GM21619 (cell line): Measurements from ENCODE around the gene SOX18.

ENCODE experiments used
- ATAC-seq: cut with Tn5 transposase; IDR thresholded peaks from one replicate; pipeline ENCODE4 v1.9.1; 2021; ENCODE audit not compliant: unreplicated experiment

SOX18 gene

DNA sequence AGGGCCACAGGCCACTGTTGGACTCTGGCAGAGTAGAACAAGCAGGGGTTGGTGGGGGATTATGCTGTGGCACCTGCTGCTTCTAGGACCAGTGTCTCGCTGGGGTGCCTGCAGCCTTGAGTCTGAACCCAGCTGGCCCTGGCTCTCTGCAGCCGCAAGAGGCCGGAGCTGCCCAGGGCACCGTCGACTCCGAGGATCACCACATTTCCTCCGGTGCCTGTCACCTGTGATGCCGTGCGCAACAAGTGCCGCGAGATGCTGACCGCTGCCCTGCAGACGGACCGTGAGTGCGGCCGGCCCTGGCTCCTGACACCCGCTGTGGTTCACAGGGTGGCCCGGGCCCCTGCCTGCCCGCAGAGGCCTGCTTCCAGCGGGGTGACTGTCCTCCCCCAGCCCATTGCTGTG is 19.8 kb upstream of the SOX18 start:
- ATAC-seq: no peak

- ATAC-seq: no peak
Observed at GRCh38 chr20:64068386-64069208, 19.2 kb upstream of the SOX18 start.

- ATAC-seq: no peak
Observed at GRCh38 chr20:64067733-64068307, 18.4 kb upstream of the SOX18 start.

DNA sequence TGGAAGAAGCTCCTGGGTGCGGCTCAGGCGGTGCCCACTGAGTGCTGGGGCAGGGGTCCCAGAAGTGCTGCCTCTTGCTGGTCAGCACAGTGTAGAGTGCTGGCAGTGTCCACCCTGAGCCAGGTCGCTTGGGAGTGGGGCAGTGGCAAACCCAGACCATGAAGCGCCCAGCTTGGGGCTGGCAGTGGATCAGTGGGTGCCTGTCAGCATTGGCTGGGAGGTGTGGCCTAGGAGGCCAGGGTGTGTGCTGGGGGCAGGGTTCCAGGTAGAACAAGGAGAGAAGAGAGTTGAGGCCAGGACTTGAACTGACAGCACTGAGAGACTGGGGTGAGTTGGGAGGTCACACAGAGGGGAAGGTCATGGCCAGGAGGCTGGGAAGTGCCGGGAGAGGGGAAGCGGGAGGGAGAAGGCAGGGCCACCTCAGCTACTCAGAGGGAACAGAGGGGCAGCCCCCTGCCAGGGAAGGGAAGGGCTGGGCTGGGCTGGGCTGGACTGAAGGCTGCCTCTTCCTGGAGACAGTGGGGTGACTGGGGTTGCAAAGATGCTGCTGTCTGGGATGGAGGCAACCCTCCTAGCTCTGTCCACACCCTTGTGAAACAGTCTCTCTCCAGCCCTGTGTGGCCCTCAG is 17.7 kb upstream of the SOX18 start:
- ATAC-seq: no peak

GRCh38 chr20:64065974-64066343 is 16.5 kb upstream of the SOX18 start:
- no peak for ATAC-seq

- ATAC-seq: no peak
Observed at GRCh38 chr20:64065062-64065973, 15.9 kb upstream of the SOX18 start.

DNA sequence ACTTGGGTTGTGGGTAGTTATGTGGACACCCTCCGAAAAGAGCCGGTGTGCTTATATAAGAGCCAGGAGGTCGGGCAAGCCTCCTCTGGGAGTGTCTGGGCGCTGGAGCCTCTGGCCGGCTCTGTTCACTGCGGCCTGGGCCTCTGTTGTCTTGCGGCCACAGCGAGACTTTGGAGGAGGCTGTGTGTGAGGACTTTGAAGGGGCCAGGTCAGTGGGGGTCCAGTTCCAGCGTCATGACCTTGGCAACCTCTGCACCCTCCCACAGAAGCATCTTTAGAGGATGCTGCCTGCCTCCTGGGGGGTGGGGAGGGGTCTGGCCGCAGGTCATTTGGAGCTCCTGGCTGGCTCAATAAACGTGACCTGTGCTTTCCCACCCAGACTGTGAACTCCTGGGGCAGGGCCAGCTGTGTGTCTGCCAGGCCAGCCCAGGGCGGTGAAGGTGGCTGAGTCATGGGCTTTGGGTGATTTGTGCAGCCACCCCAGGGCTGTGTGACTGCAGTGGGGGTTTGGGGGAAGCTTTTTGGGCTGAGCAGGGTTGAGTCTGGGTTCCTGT is 14.8 kb upstream of the SOX18 start:
- ATAC-seq: no peak

DNA sequence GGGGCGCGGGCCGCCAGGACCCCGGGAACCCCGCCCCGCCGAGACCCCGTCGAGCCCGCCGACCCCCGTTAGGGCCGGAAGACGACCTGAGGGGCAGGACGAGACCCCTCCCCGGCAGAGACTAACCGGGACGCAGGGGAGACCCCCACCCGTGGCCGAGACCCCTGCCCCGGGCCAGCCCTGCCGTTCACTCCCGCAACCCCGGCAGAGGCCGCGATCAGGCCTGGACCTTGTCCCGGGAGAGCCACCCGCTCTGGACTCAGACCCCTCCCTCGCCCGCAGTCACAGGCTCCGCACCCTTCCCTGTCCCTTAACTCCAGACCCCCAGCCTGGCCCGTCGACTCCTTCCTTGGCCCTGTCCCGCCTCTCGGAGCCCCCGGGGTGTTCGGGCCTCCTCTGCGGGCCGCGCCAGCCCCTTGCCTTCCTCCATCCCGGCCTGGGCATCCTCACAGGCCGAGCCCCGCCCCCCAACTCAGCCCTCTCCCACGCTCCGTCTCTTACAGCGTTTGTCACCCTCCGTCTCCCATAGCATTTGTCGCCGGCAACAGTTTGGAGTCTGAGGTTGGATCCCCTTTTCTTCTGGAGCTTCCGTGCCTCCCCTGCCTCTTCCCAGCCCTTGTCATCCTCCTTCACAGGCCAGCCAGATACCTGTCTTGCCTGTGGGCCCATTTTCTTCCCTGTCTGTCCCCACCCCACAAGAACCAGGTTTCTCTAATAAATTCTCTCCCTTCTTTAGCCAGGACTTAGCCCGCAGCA is 14.1 kb upstream of the SOX18 start:
- ATAC-seq: no peak

- ATAC-seq: peak; percentile 82
Observed at GRCh38 chr20:64062596-64063388, 13.4 kb upstream of the SOX18 start, which contains the start of gene TCEA2. Gene TCEA2 (plus strand): TSS chr20:64063198. CDS start chr20:64063313, 115 bp downstream.

GRCh38 chr20:64062276-64062595 is 12.8 kb upstream of the SOX18 start:
- no peak for ATAC-seq

DNA sequence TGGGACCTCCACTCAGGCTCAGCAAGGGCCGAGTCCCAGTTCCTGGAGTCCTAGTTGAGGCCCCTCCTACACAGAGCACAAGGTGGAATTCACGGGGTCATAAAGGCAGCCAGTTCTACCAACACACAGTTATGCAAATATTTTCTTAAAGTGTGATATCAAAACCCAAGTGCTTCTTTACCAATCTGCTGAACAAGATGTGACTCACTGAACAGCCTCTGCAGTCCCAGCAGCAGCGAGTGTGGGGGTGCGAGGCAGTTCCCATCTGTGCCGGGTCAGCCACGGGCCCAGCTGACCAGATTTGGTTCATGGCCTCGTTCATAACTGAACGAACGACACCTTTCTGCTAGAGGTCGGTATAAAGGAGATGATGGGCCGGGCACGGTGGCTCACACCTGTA is 9.1 kb upstream of the SOX18 start:
- no peak for ATAC-seq

- ATAC-seq: peak; percentile 45
Observed at GRCh38 chr20:64057628-64058498, 8.4 kb upstream of the SOX18 start.

- ATAC-seq: no peak
Observed at GRCh38 chr20:64056889-64057627, 7.6 kb upstream of the SOX18 start.

- ATAC-seq: no peak
Observed at GRCh38 chr20:64056639-64056888, 7.1 kb upstream of the SOX18 start.

GRCh38 chr20:64055893-64056638 is 6.6 kb upstream of the SOX18 start:
- no peak for ATAC-seq

DNA sequence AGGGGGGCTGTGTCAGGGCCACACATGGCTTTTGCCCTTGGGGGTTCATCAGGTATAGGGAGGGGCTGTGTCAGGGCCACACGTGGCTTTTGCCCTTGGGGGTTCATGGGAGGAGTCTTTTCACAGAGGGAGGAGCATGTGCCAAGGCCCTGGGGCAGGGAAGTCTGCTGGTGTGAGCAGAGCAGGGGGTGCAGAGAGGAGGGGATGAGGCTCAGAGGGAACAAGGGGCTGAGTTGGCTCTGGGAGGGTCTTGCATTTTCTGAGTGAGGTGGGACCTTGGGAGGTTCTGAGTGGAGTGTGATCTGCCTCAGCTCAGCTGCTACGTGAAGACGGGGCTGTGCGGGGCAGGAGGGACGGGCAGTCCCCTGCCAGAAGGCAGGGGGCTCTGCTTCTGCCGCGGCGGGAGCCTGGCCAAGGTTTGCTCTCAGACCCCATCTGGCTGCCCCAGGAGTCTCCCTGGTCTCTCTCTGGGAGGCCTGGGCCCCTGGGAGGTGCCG is 6.0 kb upstream of the SOX18 start:
- no peak for ATAC-seq
